H9 (cell line): Measurements from ENCODE around the gene PLEKHM3. TPM values are rescaled to one million over a fixed set of nuclear protein-coding genes. Genes with fewer than 3 reads are reported as not detected.

Source experiments
- DNase-seq: peaks from one replicate; pipeline ENCODE4 v3.0.0-alpha.2; 2017
- H2AFZ ChIP-seq: one replicate; pipeline ENCODE4 v1.6.1; 2013; ENCODE audit warnings: mild to moderate bottlenecking, low read length, control low read depth, moderate library complexity
- H2AK5ac ChIP-seq: 2 replicates; pipeline ENCODE4 v1.6.1; 2013; ENCODE audit warnings: low read length, control low read depth, mixed read lengths; ENCODE audit not compliant: insufficient read length
- H2BK120ac ChIP-seq: one replicate; pipeline ENCODE4 v1.6.1; 2013; ENCODE audit warnings: low read depth, mild to moderate bottlenecking, low read length, control low read depth, inconsistent platforms; ENCODE audit not compliant: poor library complexity, severe bottlenecking
- H2BK12ac ChIP-seq: 2 replicates; pipeline ENCODE4 v1.6.1; 2013; ENCODE audit warnings: low read length, control low read depth, mixed read lengths, low read depth; ENCODE audit not compliant: insufficient read length
- H2BK15ac ChIP-seq: 2 replicates; pipeline ENCODE4 v1.6.1; 2013; ENCODE audit warnings: low read depth, low read length, control low read depth
- H2BK20ac ChIP-seq: one replicate; pipeline ENCODE4 v1.6.1; 2013; ENCODE audit warnings: low read depth, mild to moderate bottlenecking, low read length, control low read depth, inconsistent platforms; ENCODE audit not compliant: poor library complexity, severe bottlenecking
- H2BK5ac ChIP-seq: 2 replicates; pipeline ENCODE4 v1.6.1; 2013; ENCODE audit warnings: low read length, control low read depth, mixed read lengths; ENCODE audit not compliant: insufficient read length
- H3K14ac ChIP-seq: 2 replicates; pipeline ENCODE4 v1.6.1; 2013; ENCODE audit warnings: low read length, control low read depth; ENCODE audit not compliant: insufficient read depth
- H3K18ac ChIP-seq: 2 replicates; pipeline ENCODE4 v1.6.1; 2013; ENCODE audit warnings: low read depth, mild to moderate bottlenecking, mixed read lengths, low read length, control low read depth; ENCODE audit not compliant: insufficient read length
- H3K23ac ChIP-seq: 2 replicates; pipeline ENCODE4 v1.6.1; 2013; ENCODE audit warnings: low read length, control low read depth, mixed read lengths, low read depth; ENCODE audit not compliant: insufficient read length
- H3K23me2 ChIP-seq: 2 replicates; pipeline ENCODE4 v1.6.1; 2013; ENCODE audit warnings: low read depth, mild to moderate bottlenecking, mixed read lengths, low read length, control low read depth; ENCODE audit not compliant: insufficient read length, poor library complexity, severe bottlenecking
- H3K27ac ChIP-seq: 2 replicates; pipeline ENCODE4 v1.5.1; 2013; ENCODE audit warnings: low read length, control low read depth, mixed read lengths, low read depth; ENCODE audit not compliant: insufficient read length
- H3K27me3 ChIP-seq: 2 replicates; pipeline ENCODE4 v1.6.1; 2013; ENCODE audit warnings: low read length, control low read depth, inconsistent platforms; ENCODE audit not compliant: insufficient read depth
- H3K4ac ChIP-seq: 2 replicates; pipeline ENCODE4 v1.6.1; 2013; ENCODE audit warnings: low read depth, mild to moderate bottlenecking, control low read depth, inconsistent platforms, low read length, moderate library complexity
- H3K4me1 ChIP-seq: 2 replicates; pipeline ENCODE4 v1.6.1; 2013; ENCODE audit warnings: low read length, control low read depth, inconsistent platforms; ENCODE audit not compliant: insufficient read depth
- H3K4me2 ChIP-seq: 2 replicates; pipeline ENCODE4 v1.6.1; 2013; ENCODE audit warnings: low read length, control low read depth, mixed read lengths; ENCODE audit not compliant: insufficient read length, insufficient read depth
- H3K56ac ChIP-seq: 2 replicates; pipeline ENCODE4 v1.6.1; 2013; ENCODE audit warnings: low read depth, mild to moderate bottlenecking, mixed read lengths, low read length, control low read depth; ENCODE audit not compliant: insufficient read length
- H3K79me1 ChIP-seq: 2 replicates; pipeline ENCODE4 v1.6.1; 2013; ENCODE audit warnings: low read depth, mild to moderate bottlenecking, moderate library complexity, low read length, control low read depth, inconsistent platforms; ENCODE audit not compliant: insufficient read depth, poor library complexity, severe bottlenecking
- H3K79me2 ChIP-seq: 2 replicates; pipeline ENCODE4 v1.6.1; 2013; ENCODE audit warnings: low read length, control low read depth, inconsistent platforms; ENCODE audit not compliant: insufficient read depth
- H3K9ac ChIP-seq: 2 replicates; pipeline ENCODE4 v1.6.1; 2013; ENCODE audit warnings: low read length, control low read depth, mixed read lengths; ENCODE audit not compliant: insufficient read length; ENCODE audit errors: extremely low read depth
- H3K9me3 ChIP-seq: one replicate; pipeline ENCODE4 v1.6.1; 2013; ENCODE audit warnings: low read depth, low read length, inconsistent platforms; ENCODE audit not compliant: control insufficient read depth
- H3T11ph ChIP-seq: one replicate; pipeline ENCODE4 v1.6.1; 2013; ENCODE audit warnings: mild to moderate bottlenecking, low read length, control low read depth, inconsistent platforms
- H4K20me1 ChIP-seq: one replicate; pipeline ENCODE4 v1.6.1; 2013; ENCODE audit not compliant: control insufficient read depth, insufficient read length, insufficient read depth
- H4K5ac ChIP-seq: 2 replicates; pipeline ENCODE4 v1.6.1; 2013; ENCODE audit warnings: low read depth, mild to moderate bottlenecking, mixed read lengths, low read length, control low read depth; ENCODE audit not compliant: insufficient read length
- H4K8ac ChIP-seq: replicated peaks from 2 replicates; pipeline ENCODE4 v1.6.1; 2013; ENCODE audit warnings: low read length, control low read depth, mixed read lengths, low read depth; ENCODE audit not compliant: insufficient read length
- H4K91ac ChIP-seq: 2 replicates; pipeline ENCODE4 v1.6.1; 2013; ENCODE audit warnings: low read depth, mild to moderate bottlenecking, moderate library complexity, mixed read lengths, low read length, control low read depth; ENCODE audit not compliant: insufficient read length
- H3K27ac Mint-ChIP-seq, 3 experiments: 2 replicates in 2 of 3; 3 replicates in 1 of 3; pipeline ENCODE4 v1.8.0; 2020 to 2021; ENCODE audit warnings: mixed read lengths in 3 of 3, mild to moderate bottlenecking in 1 of 3, moderate library complexity in 1 of 3
- H3K27me3 Mint-ChIP-seq: 2 replicates; pipeline ENCODE4 v1.8.0; 2021; ENCODE audit warnings: low read depth, mild to moderate bottlenecking, moderate library complexity, mixed read lengths
- H3K36me3 Mint-ChIP-seq, 3 experiments: 2 replicates in 2 of 3; 3 replicates in 1 of 3; pipeline ENCODE4 v1.8.0; 2020 to 2021; ENCODE audit warnings: low read depth in 3 of 3, mixed read lengths in 3 of 3; ENCODE audit not compliant: insufficient read depth in 1 of 3
- H3K4me1 Mint-ChIP-seq, 2 experiments: 2 replicates each; pipeline ENCODE4 v1.8.0; 2020; ENCODE audit warnings: mixed read lengths in 2 of 2
- H3K4me3 Mint-ChIP-seq, 2 experiments: 2 replicates in 1 of 2; 3 replicates in 1 of 2; pipeline ENCODE4 v1.8.0; 2020 to 2021; ENCODE audit warnings: mild to moderate bottlenecking in 2 of 2, mixed read lengths in 2 of 2, moderate library complexity in 1 of 2
- H3K9me3 Mint-ChIP-seq, 2 experiments: 2 replicates in 1 of 2; 3 replicates in 1 of 2; pipeline ENCODE4 v1.8.0; 2020; ENCODE audit warnings: mild to moderate bottlenecking in 2 of 2, mixed read lengths in 2 of 2, moderate library complexity in 1 of 2
- CTCF ChIP-seq: fragments of 200-600 bp; sonication (generic); conservative IDR thresholded peaks from 3 replicates; pipeline ENCODE4 v1.8.0; 2021; ENCODE audit warnings: antibody characterized with exemption, mild to moderate bottlenecking
- WGBS: extraction: QIAGEN DNeasy Blood & Tissue Kit; methylation state at CpG from one replicate; pipeline ENCODE4 v1.1.7; 2013; ENCODE audit warnings: missing lambda C conversion rate, low lambda C conversion rate, mixed read lengths; ENCODE audit not compliant: insufficient read length; ENCODE audit errors: extremely low coverage; 5-methylcytosine and 5-hydroxymethylcytosine counted together
- total RNA-seq: library from RNA; stranded (reverse); gene quantifications from 2 replicates; pipeline ENCODE4 v1.2.1, GENCODE V29; 2021

The PLEKHM3 gene
- total RNA-seq, 1 experiment from 2014 or later: 7.5 TPM

- Histone ChIP-seq H3K9ac (no peak overlapping the region), H2BK5ac (no peak overlapping the region), H3K27ac (no peak overlapping the region), H3K4me2 (no peak overlapping the region), H3K18ac (no peak overlapping the region), H2AFZ (no peak overlapping the region), H3K14ac (no peak overlapping the region), H3K9me3 (no peaks in the 10 kb centered on the region), H4K8ac (no peak overlapping the region), H3K23me2 (no peaks in the 10 kb centered on the region), H3K79me1 (no peaks in the 10 kb centered on the region), H4K20me1 (no peaks in the 10 kb centered on the region), H3K4me1 (peaks cover 3% of the 10 kb centered on the region; the same call in 1 of the 2 replicates), H4K91ac (no peak overlapping the region), H2BK120ac (no peak overlapping the region), H2BK12ac (no peak overlapping the region), H3K27me3 (no peaks in the 10 kb centered on the region), H3K56ac (no peak overlapping the region), H3T11ph (no peak overlapping the region), H3K23ac (no peak overlapping the region), H2BK20ac (no peak overlapping the region), H2AK5ac (no peak overlapping the region), H3K4ac (no peak overlapping the region), H4K5ac (no peak overlapping the region), H3K79me2 (no peaks in the 10 kb centered on the region), H2BK15ac (no peak overlapping the region)
- no peak for TF ChIP-seq CTCF
- H3K36me3 Mint-ChIP-seq: peaks cover 0 to 2% (median 0%) of the 10 kb centered on the region in 3 experiments; a peak in 3 of 7 replicates
- DNase-seq: no peak
- H3K4me3 Mint-ChIP-seq: no peak overlapping the region
- WGBS: no CpG with 5 or more reads among the region's 3 CpGs
- no peak overlapping the region for H3K27ac Mint-ChIP-seq
- H3K4me1 Mint-ChIP-seq: peaks cover 13 to 16% of the 10 kb centered on the region in 2 experiments
- H3K27me3 Mint-ChIP-seq: no peaks in the 10 kb centered on the region
- H3K9me3 Mint-ChIP-seq: no peaks in the 10 kb centered on the region
Measured at GRCh38 chr2:208006337-208006736, 19.0 kb downstream of the PLEKHM3 start.
